Myocyte (in vitro differentiated cells): ENCODE results near the gene P3H3. TPM values are rescaled to one million over a fixed set of nuclear protein-coding genes. Genes with fewer than 3 reads are reported as not detected.
"Not testable (repeated sequence)": the region's sequence is repeated elsewhere in the genome, so short reads cannot be mapped to it uniquely, and the experiment has no call there.

ENCODE experiments used
- DNase-seq: peaks from one replicate; pipeline ENCODE4 v3.0.0-alpha.2; 2012; ENCODE audit warnings: low read depth
- total RNA-seq: library from RNA; depleted of rRNA; stranded (reverse); fragments of >200 nt; gene quantifications from 2 replicates; pipeline ENCODE4 v1.2.3, GENCODE V29; 2014

The P3H3 gene
- total RNA-seq, 1 donor from 2014 or later: 21.4 TPM

DNA sequence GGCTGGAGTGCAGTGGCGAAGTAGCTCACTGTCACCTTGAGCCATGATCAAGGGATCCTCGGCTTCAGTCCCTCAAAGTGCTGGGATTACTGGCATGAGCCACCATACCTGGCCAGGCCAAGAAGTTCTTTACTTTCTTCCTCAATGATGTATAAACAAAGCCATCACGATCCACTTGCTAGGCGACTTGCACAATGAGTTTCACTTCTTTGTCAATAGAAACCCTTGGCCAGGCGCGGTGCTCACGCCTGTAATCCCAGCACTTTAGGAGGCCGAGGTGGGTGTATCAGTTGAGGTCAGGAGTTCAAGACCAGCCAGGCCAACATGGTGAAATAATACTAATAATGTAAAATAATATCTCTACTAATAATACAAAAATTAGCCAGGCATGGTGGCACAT is 59.3 kb downstream of the P3H3 start:
- DNase-seq: no peak

DNA sequence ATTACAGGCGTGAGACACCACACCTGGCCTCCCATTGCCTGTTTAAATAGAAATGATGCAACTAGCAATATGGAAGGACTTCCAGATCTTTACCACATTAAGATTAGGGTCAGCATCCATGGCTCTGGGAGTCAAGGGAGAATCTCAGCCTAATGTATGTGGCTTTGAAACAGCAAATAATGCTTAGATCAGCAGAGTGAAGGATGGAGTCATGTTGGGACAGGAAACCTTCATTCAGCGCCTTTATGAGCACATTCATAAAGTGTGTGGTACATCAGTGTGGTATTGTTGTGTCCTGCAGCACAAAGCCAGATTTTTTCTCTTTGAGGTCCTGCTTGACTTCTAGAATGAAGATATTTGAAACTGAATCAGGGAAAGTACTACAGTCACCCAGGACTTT is 60.2 kb downstream of the P3H3 start:
- no peak for DNase-seq

DNA sequence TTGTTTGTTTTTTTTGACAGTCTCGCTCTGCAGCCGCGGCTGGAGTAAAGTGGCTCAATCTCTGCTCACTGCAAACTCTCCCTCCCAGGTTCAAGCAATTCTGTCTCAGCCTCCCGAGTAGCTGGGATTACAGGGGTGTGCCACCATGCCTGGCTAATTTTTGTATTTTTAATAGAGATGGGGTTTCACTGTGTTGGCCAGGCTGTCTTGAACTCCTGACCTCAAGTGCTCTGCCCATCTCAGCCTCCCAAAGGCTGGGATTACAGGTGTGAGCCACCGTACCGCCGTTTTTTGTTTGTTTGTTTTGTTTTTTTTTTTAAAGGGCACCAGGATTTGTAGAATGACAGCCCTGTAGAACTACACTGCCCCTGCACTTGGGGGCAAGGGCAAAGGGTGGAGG is 60.6 kb downstream of the P3H3 start:
- not testable (repeated sequence) for DNase-seq

Other genes starting within 250 kb of the P3H3 start
- gene CHD4, start 221.0 kb upstream of the P3H3 start, total RNA-seq: 368 and 425 TPM in 2 replicates
- not detected in 2 replicates for gene LPAR5, start 192.4 kb upstream of the P3H3 start, total RNA-seq
- gene ACRBP, start 181.0 kb upstream of the P3H3 start, total RNA-seq: 0.16 TPM in 2 replicates
- gene ING4, start 165.3 kb upstream of the P3H3 start, total RNA-seq: 41.0 and 53.8 TPM in 2 replicates
- 16.9 and 22.3 TPM in 2 replicates for gene ZNF384, start 139.0 kb upstream of the P3H3 start, total RNA-seq
- gene PIANP, start 127.6 kb upstream of the P3H3 start, total RNA-seq: not detected in 2 replicates
- 118 and 125 TPM in 2 replicates for gene COPS7A, start 104.4 kb upstream of the P3H3 start, total RNA-seq
- 243 and 270 TPM in 2 replicates for gene MLF2, start 75.3 kb upstream of the P3H3 start, total RNA-seq
- 140 and 148 TPM in 2 replicates for gene PTMS, start 62.0 kb upstream of the P3H3 start, total RNA-seq
- gene LAG3, start 55.9 kb upstream of the P3H3 start, total RNA-seq: 0.57 TPM in 1 of 2 replicates, not detected in the other
- not detected in 2 replicates for gene CD4, start 38.9 kb upstream of the P3H3 start, total RNA-seq
- 2.5 and 4.6 TPM in 2 replicates for gene GPR162, start 6.6 kb upstream of the P3H3 start, total RNA-seq
- gene GNB3, start 12.5 kb downstream of the P3H3 start, total RNA-seq: 1.7 and 2.0 TPM in 2 replicates
- 1.9 and 3.5 TPM in 2 replicates for gene CDCA3, start 22.9 kb downstream of the P3H3 start, total RNA-seq
- 146 and 154 TPM in 2 replicates for gene USP5, start 23.7 kb downstream of the P3H3 start, total RNA-seq
- 1,115 and 1,161 TPM in 2 replicates for gene TPI1, start 39.1 kb downstream of the P3H3 start, total RNA-seq
- 9.5 and 10.0 TPM in 2 replicates for gene SPSB2, start 44.9 kb downstream of the P3H3 start, total RNA-seq
- gene LRRC23, start 76.4 kb downstream of the P3H3 start, total RNA-seq: 11.1 and 12.1 TPM in 2 replicates
- 9.0 and 9.9 TPM in 2 replicates for gene ENO2, start 86.2 kb downstream of the P3H3 start, total RNA-seq
- 11.3 and 15.2 TPM in 2 replicates for gene ATN1, start 99.6 kb downstream of the P3H3 start, total RNA-seq
- gene RNU7-1, start 115.4 kb downstream of the P3H3 start, total RNA-seq: not detected in 2 replicates
- 116 and 166 TPM in 2 replicates for gene C12orf57, start 115.6 kb downstream of the P3H3 start, total RNA-seq
- 1.5 TPM in 1 of 2 replicates, not detected in the other for gene PTPN6, start 122.9 kb downstream of the P3H3 start, total RNA-seq
- gene PHB2, start 142.3 kb downstream of the P3H3 start, total RNA-seq: 222 and 275 TPM in 2 replicates
- gene EMG1, start 142.5 kb downstream of the P3H3 start, total RNA-seq: 33.3 and 52.3 TPM in 2 replicates
- gene LPCAT3, start 190.1 kb downstream of the P3H3 start, total RNA-seq: 55.7 and 79.8 TPM in 2 replicates
- 85.7 and 119 TPM in 2 replicates for gene C1S, start 232.3 kb downstream of the P3H3 start, total RNA-seq